ENCODE results near the gene PTGER3. TPM values are rescaled to one million over a fixed set of nuclear protein-coding genes. Genes with fewer than 3 reads are reported as not detected.

The PTGER3 gene
- total and polyA plus RNA-seq, 2 donors = 0.57 to 1.8 TPM

- H3K36me3 ChIP-seq (ENCODE audit: control insufficient read depth in 2 of 2, insufficient read depth in 2 of 2, low read length in 1 of 2) = peaks cover 0 to 10% of the 10 kb centered on the region in 2 donors
- DNase-seq (ENCODE audit: low read depth in 6 of 9, low spot score in 9 of 9) = no peak
- H3K9me3 ChIP-seq (ENCODE audit: control insufficient read depth in 2 of 2, insufficient read depth in 1 of 2, low read length in 1 of 2) = no peaks in the 10 kb centered on the region
- H3K27ac ChIP-seq (ENCODE audit: low read depth in 1 of 2, low read length in 1 of 2) = no peak overlapping the region
- H3K4me1 ChIP-seq (ENCODE audit: control insufficient read depth in 2 of 2, insufficient read depth in 2 of 2, low read length in 2 of 2) = no peaks in the 10 kb centered on the region
- no peak overlapping the region for H3K4me3 ChIP-seq (ENCODE audit: low read length in 2 of 2)
- H3K27me3 ChIP-seq (ENCODE audit: control insufficient read depth in 2 of 2, insufficient read depth in 1 of 2, low read length in 1 of 2) = peaks cover 3 to 8% of the 10 kb centered on the region in 2 donors
- WGBS = 96% methylated on average over 6 of the region's 6 CpGs
Measured at GRCh38 chr1:71054791-71055190, 7.2 kb upstream of the PTGER3 start.

DNA sequence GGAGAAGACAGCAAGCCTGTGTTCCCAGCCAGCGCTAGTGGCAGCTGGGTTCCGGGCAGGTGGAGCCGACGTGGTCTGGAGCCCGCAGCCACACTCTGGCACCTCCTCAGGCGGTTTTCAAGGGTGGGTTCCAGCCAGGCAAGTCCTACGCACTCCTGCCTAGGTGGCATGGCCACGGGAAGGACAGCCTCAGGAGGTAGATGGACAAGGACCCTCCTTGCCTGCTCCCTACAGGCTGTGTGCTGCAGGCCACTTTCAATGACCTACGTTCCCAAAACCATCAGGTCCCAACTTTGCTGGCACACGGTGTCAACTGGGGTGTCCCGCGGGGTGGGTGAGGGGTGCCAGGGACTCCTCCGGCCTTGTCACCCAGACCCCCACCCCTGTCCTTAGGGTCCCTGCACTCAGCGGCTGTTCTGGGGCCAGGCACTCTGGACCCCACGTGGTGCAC is 6.7 kb upstream of the PTGER3 start:
- Histone ChIP-seq H3K4me1 (ENCODE audit: control insufficient read depth in 2 of 2, insufficient read depth in 2 of 2, low read length in 2 of 2) (no peaks in the 10 kb centered on the region), H3K9me3 (ENCODE audit: control insufficient read depth in 2 of 2, insufficient read depth in 1 of 2, low read length in 1 of 2) (no peaks in the 10 kb centered on the region), H3K4me3 (ENCODE audit: low read length in 2 of 2) (no peak overlapping the region), H3K27me3 (ENCODE audit: control insufficient read depth in 2 of 2, insufficient read depth in 1 of 2, low read length in 1 of 2) (peaks cover 4 to 10% of the 10 kb centered on the region in 2 donors), H3K36me3 (ENCODE audit: control insufficient read depth in 2 of 2, insufficient read depth in 2 of 2, low read length in 1 of 2) (peaks cover 0 to 9% of the 10 kb centered on the region in 2 donors), H3K27ac (ENCODE audit: low read depth in 1 of 2, low read length in 1 of 2) (no peak overlapping the region)
- DNase-seq (ENCODE audit: low read depth in 6 of 9, low spot score in 9 of 9) = no peak
- whole genome bisulfite sequencing = 88% methylated on average over 15 of the region's 15 CpGs

DNA sequence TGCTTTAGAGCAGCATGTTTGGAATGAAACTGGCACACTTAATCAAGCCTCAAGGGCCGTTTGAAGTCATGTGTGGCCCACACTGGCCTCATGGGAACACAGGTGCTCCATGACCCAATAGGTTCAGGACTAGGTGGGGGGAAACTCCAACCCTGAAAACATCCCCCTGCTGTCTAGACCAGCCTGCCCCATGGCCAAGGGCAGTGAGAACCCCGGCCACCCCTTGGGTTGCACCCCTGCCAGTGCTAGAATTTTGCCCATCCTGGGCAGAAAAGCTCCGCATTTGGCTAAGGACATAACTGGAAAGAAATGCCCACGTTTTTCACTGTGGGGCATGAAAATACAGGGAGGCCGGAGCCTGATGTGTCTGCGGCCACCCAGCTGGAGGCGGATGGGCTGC is 6.1 kb upstream of the PTGER3 start:
- Histone ChIP-seq H3K27ac (ENCODE audit: low read depth in 1 of 2, low read length in 1 of 2) (no peak overlapping the region), H3K27me3 (ENCODE audit: control insufficient read depth in 2 of 2, insufficient read depth in 1 of 2, low read length in 1 of 2) (peaks cover 7 to 14% of the 10 kb centered on the region in 2 donors), H3K4me1 (ENCODE audit: control insufficient read depth in 2 of 2, insufficient read depth in 2 of 2, low read length in 2 of 2) (no peaks in the 10 kb centered on the region), H3K9me3 (ENCODE audit: control insufficient read depth in 2 of 2, insufficient read depth in 1 of 2, low read length in 1 of 2) (no peaks in the 10 kb centered on the region), H3K36me3 (ENCODE audit: control insufficient read depth in 2 of 2, insufficient read depth in 2 of 2, low read length in 1 of 2) (peaks cover 0 to 7% of the 10 kb centered on the region in 2 donors), H3K4me3 (ENCODE audit: low read length in 2 of 2) (no peak overlapping the region)
- DNase-seq (ENCODE audit: low read depth in 6 of 9, low spot score in 9 of 9) = no peak
- 87% methylated on average over 7 of the region's 7 CpGs for WGBS

- Histone ChIP-seq H3K4me3 (ENCODE audit: low read length in 2 of 2) (no peak overlapping the region), H3K36me3 (ENCODE audit: control insufficient read depth in 2 of 2, insufficient read depth in 2 of 2, low read length in 1 of 2) (peaks cover 0 to 5% of the 10 kb centered on the region in 2 donors), H3K27me3 (ENCODE audit: control insufficient read depth in 2 of 2, insufficient read depth in 1 of 2, low read length in 1 of 2) (peaks cover 11 to 20% of the 10 kb centered on the region in 2 donors), H3K27ac (ENCODE audit: low read depth in 1 of 2, low read length in 1 of 2) (no peak overlapping the region), H3K4me1 (ENCODE audit: control insufficient read depth in 2 of 2, insufficient read depth in 2 of 2, low read length in 2 of 2) (no peaks in the 10 kb centered on the region), H3K9me3 (ENCODE audit: control insufficient read depth in 2 of 2, insufficient read depth in 1 of 2, low read length in 1 of 2) (no peaks in the 10 kb centered on the region)
- 86% methylated on average over 1 of the region's 1 CpG for WGBS
- DNase-seq (ENCODE audit: low read depth in 6 of 9, low spot score in 9 of 9) = no peak
Measured at GRCh38 chr1:71053146-71053545, 5.5 kb upstream of the PTGER3 start.

- WGBS = 4% methylated on average over 1 of the region's 1 CpG
- peaks cover 36 to 49% of the 10 kb centered on the region in 2 donors for H3K27me3 ChIP-seq (ENCODE audit: control insufficient read depth in 2 of 2, insufficient read depth in 1 of 2, low read length in 1 of 2)
- peak in 8 of 9 donors; percentile 25 to 72 (median 47) for DNase-seq (ENCODE audit: low read depth in 6 of 9, low spot score in 9 of 9)
Measured at GRCh38 chr1:71049951-71050598, 2.5 kb upstream of the PTGER3 start.

DNA sequence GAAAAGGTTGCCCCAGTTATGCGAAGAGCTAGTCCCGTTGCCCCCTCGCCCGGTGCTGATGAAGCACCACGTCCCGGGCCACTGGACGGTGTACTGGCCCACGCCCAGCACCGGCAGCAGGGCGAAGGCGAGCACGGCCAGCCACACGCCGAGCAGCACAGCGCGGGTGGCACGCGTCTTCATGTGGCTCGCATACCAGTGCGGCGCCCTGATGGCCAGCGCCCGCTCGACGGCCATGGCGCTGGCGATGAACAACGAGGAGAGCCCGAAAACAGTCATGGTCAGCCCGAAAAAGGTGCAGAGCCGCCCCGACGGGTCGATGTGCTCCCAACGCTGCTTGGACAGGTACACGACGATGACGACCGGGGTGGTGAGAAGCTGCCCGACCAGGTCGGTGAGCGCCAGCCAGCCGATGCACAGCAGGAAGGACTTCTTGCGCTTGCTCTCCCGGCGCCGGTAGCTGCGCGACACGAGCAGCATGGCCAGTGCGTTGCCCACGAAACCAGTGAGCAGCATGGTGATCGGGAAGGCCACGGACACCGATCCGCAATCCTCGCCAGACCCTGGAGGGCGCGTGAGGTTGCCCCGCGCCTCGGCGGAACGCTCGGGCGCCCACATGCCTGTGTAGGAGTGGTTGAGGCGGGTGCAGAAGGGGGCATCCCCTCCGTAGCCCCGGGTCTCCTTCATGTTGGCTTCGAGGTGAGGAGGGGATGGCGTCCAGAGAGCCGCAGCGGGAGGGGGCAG is 553 bp downstream of the PTGER3 start:
- Histone ChIP-seq H3K27me3 (ENCODE audit: control insufficient read depth in 2 of 2, insufficient read depth in 1 of 2, low read length in 1 of 2) (peaks cover 38 to 59% of the 10 kb centered on the region in 2 donors), H3K27ac (ENCODE audit: low read depth in 1 of 2, low read length in 1 of 2) (no peak overlapping the region), H3K36me3 (ENCODE audit: control insufficient read depth in 2 of 2, insufficient read depth in 2 of 2, low read length in 1 of 2) (no peaks in the 10 kb centered on the region), H3K4me3 (ENCODE audit: low read length in 2 of 2) (peak overlapping the region; percentile 26 to 38), H3K9me3 (ENCODE audit: control insufficient read depth in 2 of 2, insufficient read depth in 1 of 2, low read length in 1 of 2) (peaks cover 0 to 10% of the 10 kb centered on the region in 2 donors), H3K4me1 (ENCODE audit: control insufficient read depth in 2 of 2, insufficient read depth in 2 of 2, low read length in 2 of 2) (peaks cover 2 to 17% of the 10 kb centered on the region in 2 donors)
- DNase-seq (ENCODE audit: low read depth in 6 of 9, low spot score in 9 of 9) = peak in 3 of 9 donors; percentile 10 to 25 (median 11)
- WGBS = 6% methylated on average over 73 of the region's 73 CpGs

More at GRCh38 chr1:71049951-71050598, 2.5 kb upstream of the PTGER3 start:
- no peak overlapping the region for H3K27ac ChIP-seq (ENCODE audit: low read depth in 1 of 2, low read length in 1 of 2)
- H3K36me3 ChIP-seq (ENCODE audit: control insufficient read depth in 2 of 2, insufficient read depth in 2 of 2, low read length in 1 of 2) = no peaks in the 10 kb centered on the region
- H3K9me3 ChIP-seq (ENCODE audit: control insufficient read depth in 2 of 2, insufficient read depth in 1 of 2, low read length in 1 of 2) = peaks cover 0 to 10% of the 10 kb centered on the region in 2 donors
- no peak overlapping the region for H3K4me3 ChIP-seq (ENCODE audit: low read length in 2 of 2)
- peaks cover 2 to 17% of the 10 kb centered on the region in 2 donors for H3K4me1 ChIP-seq (ENCODE audit: control insufficient read depth in 2 of 2, insufficient read depth in 2 of 2, low read length in 2 of 2)

DNA sequence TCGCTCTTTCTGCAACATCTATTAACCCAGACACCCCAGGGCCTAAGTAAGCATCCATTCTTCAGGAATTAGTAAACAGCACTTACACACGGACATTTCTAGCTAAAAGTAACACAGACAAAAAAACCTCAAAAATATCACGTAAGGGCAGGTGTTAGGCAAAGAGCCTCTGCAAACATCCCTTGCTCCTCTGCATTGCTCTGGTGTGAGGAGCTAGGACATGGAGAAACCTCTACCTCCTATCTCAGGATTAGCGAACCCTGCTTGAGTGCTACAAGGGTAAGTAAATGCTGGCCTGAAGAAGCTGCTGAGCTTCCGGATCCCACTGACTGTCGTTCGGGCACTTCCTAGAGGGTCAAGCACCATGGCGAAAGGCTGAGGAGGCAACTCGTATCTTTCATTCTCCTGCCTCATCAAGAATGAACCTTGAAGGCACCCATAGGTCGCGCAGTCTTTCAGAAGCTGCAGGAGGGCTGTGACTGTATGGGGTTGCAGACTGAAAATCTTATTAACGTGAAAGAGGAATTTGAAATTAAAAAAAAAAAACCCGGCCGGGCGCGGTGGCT is 2.1 kb downstream of the PTGER3 start:
- H3K9me3 ChIP-seq (ENCODE audit: control insufficient read depth in 2 of 2, insufficient read depth in 1 of 2, low read length in 1 of 2) = peaks cover 0 to 10% of the 10 kb centered on the region in 2 donors
- no peak for DNase-seq (ENCODE audit: low read depth in 6 of 9, low spot score in 9 of 9)
- H3K36me3 ChIP-seq (ENCODE audit: control insufficient read depth in 2 of 2, insufficient read depth in 2 of 2, low read length in 1 of 2) = no peaks in the 10 kb centered on the region
- H3K4me3 ChIP-seq (ENCODE audit: low read length in 2 of 2) = no peak overlapping the region
- H3K27ac ChIP-seq (ENCODE audit: low read depth in 1 of 2, low read length in 1 of 2) = no peak overlapping the region
- peaks cover 38 to 53% of the 10 kb centered on the region in 2 donors for H3K27me3 ChIP-seq (ENCODE audit: control insufficient read depth in 2 of 2, insufficient read depth in 1 of 2, low read length in 1 of 2)
- peaks cover 2 to 17% of the 10 kb centered on the region in 2 donors for H3K4me1 ChIP-seq (ENCODE audit: control insufficient read depth in 2 of 2, insufficient read depth in 2 of 2, low read length in 2 of 2)
- WGBS = 93% methylated on average over 16 of the region's 16 CpGs

DNA sequence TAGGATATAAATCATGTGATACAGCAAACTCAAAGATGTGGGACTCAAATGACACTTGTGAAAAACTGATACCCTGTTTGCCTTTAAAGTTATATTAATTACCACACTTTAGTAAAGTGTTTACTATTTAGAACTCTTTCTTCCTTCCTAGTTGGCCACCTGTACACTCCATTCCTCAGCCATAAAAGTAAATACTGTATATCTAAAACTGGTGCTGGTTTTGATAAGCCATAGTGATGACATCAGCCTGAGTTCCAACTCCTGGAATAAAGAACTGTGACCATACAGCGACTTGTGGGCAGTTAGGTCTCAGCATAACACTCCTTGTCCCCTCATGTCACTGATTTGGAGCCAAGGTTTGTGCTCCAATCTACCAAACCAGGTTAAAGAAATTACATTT is 2.8 kb downstream of the PTGER3 start:
- peaks cover 2 to 17% of the 10 kb centered on the region in 2 donors for H3K4me1 ChIP-seq (ENCODE audit: control insufficient read depth in 2 of 2, insufficient read depth in 2 of 2, low read length in 2 of 2)
- DNase-seq (ENCODE audit: low read depth in 6 of 9, low spot score in 9 of 9) = no peak
- H3K27me3 ChIP-seq (ENCODE audit: control insufficient read depth in 2 of 2, insufficient read depth in 1 of 2, low read length in 1 of 2) = peaks cover 36 to 51% of the 10 kb centered on the region in 2 donors
- 94% methylated on average over 1 of the region's 1 CpG for WGBS
- H3K36me3 ChIP-seq (ENCODE audit: control insufficient read depth in 2 of 2, insufficient read depth in 2 of 2, low read length in 1 of 2) = no peaks in the 10 kb centered on the region
- H3K27ac ChIP-seq (ENCODE audit: low read depth in 1 of 2, low read length in 1 of 2) = no peak overlapping the region
- H3K4me3 ChIP-seq (ENCODE audit: low read length in 2 of 2) = no peak overlapping the region
- peaks cover 0 to 10% of the 10 kb centered on the region in 2 donors for H3K9me3 ChIP-seq (ENCODE audit: control insufficient read depth in 2 of 2, insufficient read depth in 1 of 2, low read length in 1 of 2)

GRCh38 chr1:71043065-71043464 is 4.6 kb downstream of the PTGER3 start:
- Histone ChIP-seq H3K4me3 (ENCODE audit: low read length in 2 of 2) (no peak overlapping the region), H3K27me3 (ENCODE audit: control insufficient read depth in 2 of 2, insufficient read depth in 1 of 2, low read length in 1 of 2) (peaks cover 27 to 38% of the 10 kb centered on the region in 2 donors), H3K9me3 (ENCODE audit: control insufficient read depth in 2 of 2, insufficient read depth in 1 of 2, low read length in 1 of 2) (peaks cover 0 to 10% of the 10 kb centered on the region in 2 donors), H3K4me1 (ENCODE audit: control insufficient read depth in 2 of 2, insufficient read depth in 2 of 2, low read length in 2 of 2) (peaks cover 2 to 16% of the 10 kb centered on the region in 2 donors), H3K27ac (ENCODE audit: low read depth in 1 of 2, low read length in 1 of 2) (no peak overlapping the region), H3K36me3 (ENCODE audit: control insufficient read depth in 2 of 2, insufficient read depth in 2 of 2, low read length in 1 of 2) (no peaks in the 10 kb centered on the region)
- DNase-seq (ENCODE audit: low read depth in 6 of 9, low spot score in 9 of 9) = no peak

Data from thymus (tissue), 11 donors.